T-helper 2 cell (primary cell): ENCODE measurements around the gene NUCKS1.

Source experiments
- DNase-seq, 5 experiments: peaks; one replicate each; pipeline versions ENCODE4 v3.0.0 to v3.0.0-alpha.2; 2012 to 2022
- total RNA-seq, 2 donors: gene quantifications; one replicate each; lab custom pipeline; 2026; lab: John Stamatoyannopoulos, UW

The NUCKS1 gene, protein sequence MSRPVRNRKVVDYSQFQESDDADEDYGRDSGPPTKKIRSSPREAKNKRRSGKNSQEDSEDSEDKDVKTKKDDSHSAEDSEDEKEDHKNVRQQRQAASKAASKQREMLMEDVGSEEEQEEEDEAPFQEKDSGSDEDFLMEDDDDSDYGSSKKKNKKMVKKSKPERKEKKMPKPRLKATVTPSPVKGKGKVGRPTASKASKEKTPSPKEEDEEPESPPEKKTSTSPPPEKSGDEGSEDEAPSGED
- 115 to 208 reads per million in 2 donors for total RNA-seq

DNA sequence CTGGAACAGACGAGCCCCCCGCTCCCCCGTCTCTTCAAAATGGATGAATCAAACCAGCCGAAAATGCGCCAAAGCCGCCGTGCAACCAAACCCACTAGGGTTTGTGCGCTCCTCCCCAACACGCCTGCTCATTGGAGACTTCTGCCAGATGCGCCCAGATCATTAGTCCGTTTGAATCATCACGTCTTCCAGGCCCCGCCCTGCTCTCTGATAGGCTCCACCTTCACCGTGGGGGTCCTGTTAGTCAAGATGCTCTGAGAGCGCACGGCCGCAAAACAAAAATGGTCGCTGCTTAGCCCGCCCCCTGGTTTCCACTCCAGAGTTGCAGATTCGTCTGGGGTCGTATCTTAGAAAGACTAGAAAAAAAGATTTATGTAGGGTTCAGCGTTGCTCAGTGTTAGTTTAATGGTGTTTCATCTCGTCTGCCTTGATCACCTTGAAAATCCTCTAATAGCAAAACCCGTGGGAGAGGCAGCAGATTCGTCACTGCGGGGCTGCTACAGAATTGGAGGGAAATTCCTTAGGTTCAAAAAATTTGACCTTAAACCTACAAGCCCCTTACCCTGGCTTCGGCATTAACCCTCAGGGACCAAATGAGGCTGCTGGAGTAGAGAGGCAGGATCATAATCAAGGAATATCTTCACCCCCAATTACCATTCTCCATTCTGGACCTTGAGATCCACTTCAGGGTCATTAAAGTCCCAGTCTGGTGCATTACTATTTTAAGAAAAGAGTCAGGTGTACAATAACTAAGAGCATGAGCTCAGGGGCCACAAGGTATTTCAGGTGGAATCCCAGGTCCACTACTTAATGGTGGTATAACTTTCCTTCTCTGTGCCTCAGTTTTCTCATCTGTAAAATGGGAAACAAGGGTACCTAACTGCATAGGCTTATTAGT is at the start of gene NUCKS1:
Gene NUCKS1, minus strand, starts transcription at position 45 of the 898 bp plus-strand sequence. CDS start 209 bp downstream, outside the sequence.
- DNase-seq = peak; percentile 83 to 100 (median 96)

GRCh38 chr1:205798577-205798976 is 48.6 kb upstream of the NUCKS1 start:
- peak in 1 of 5 experiments; percentile 29 for DNase-seq

GRCh38 chr1:205797168-205797567 is 47.2 kb upstream of the NUCKS1 start:
- no peak for DNase-seq

- DNase-seq = peak in 1 of 5 experiments; percentile 91
Measured at GRCh38 chr1:205794011-205794730, 44.2 kb upstream of the NUCKS1 start.

DNA sequence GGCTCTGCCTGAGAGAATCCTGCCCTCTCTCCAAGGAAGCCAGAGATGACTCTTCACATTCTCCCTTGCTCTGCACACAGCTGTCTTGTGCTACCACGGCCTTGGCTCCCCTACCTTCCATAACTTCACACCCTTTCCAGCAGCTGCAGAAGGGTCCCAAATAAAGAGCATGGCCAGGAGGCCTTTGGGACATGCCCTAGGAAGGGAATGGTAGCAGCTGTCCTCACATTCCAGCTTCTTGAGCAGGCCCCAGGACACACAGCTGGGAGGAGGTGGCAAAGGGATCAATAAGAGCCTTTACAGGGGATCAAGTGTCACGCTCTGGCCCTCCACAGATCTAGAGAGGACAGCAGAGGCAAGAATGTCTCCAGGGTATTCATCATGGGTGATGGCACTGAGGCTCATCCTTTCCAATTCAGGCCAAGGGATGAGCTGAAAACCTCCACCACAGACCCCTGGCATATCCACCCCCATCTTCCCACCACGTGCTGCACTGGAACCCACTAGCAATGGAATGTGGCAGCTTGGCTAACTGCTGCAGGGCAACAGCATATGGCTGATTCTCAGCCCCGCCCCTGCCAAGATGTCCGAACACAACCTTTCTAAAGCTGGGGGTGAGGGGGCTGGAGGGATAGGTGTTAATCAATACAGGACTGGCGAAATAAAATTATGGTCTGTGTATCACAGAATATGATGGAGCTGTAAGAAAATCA is 43.1 kb upstream of the NUCKS1 start:
- no peak for DNase-seq

DNA sequence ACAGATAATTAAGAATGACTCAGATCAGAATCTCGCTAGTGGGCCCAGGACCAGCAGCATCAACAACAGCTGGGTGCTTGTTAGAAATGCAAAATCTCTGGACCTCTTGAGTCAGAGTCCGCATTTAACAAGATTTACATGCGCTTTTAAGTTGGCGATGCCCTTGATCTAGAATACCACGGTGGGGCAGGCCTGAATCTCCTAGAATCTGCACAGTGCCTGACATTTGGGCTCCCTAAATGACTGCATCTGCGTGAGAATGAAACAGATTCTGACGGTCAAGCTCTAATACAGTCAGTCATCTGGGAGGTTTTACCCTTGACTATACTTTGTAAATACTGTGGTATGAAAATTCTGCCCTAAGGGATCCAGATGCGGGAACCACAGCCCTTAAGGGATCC is 42.5 kb upstream of the NUCKS1 start:
- peak in 1 of 5 experiments; percentile 38 for DNase-seq

GRCh38 chr1:205791568-205792180 is 41.7 kb upstream of the NUCKS1 start:
- peak in 4 of 5 experiments; percentile 23 to 75 (median 38) for DNase-seq

DNA sequence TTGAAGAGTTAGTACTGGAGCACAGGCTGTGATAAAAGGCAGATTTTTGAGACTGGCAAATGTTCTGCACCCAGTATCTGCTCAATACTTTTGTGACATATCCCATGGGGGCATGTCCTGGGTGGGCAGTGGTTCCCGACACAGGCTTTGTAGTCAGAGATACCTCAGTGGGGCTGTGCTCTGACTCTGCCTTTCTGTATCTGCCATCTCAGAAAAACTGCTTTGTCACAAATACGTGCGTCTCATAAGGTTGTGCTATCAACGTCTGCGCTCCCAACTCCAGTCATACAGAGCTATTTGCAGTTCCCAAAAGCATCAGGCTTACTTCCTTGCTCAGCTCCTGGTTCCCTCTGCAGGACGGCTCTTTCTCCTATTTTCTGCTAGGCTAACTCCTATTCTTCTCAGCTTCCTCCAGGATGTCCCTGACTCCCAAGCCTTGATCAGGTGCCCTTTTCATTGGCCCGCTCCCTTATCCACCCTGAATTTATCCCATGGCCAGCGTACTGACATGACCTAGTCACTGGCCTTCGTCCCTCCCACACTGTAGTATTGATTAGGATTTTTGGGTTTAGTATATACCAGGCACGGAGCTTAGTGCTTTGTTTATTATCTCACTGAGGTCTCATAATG is 37.4 kb upstream of the NUCKS1 start:
- DNase-seq = no peak

- DNase-seq = no peak
Measured at GRCh38 chr1:205786601-205787000, 36.6 kb upstream of the NUCKS1 start.

DNA sequence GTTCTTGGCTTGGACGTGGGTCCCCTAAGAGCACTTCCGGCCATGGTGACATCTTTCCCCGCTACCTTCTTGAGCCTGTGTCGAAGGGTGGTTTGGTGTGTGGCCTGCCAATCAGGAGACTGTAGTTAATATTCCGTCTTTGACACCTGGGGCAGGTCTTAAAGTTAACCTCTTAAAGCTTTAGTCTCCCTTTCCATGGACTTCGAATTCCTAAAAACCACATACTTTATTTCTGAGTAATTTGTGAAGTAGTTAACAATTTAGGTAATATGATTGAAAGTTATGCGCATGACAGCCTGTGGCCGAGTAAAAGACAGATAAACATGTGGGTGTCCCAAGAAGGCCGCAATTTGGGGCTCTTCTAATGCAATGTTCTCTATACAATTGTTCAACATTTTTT is 35.5 kb upstream of the NUCKS1 start:
- DNase-seq = no peak

DNA sequence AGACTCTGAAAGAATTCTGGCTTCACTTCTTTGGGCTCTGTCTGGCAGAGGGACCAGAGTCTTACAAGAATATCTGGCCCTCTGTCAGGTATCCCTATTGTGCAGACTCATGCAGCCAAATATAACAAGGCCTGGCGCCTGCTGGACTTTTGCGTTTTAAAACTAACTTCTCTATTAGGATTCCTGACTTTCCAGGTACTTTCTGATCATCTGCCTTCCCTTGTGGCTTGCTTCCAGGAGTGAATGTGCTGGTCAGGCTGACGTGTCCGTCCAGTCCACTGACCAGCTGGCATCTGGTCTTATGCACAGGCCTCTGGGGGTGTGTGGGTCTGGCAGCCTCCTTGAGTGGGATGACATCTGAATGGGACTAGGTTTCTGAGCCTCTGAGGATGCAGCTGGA is 33.9 kb upstream of the NUCKS1 start:
- DNase-seq = no peak

DNA sequence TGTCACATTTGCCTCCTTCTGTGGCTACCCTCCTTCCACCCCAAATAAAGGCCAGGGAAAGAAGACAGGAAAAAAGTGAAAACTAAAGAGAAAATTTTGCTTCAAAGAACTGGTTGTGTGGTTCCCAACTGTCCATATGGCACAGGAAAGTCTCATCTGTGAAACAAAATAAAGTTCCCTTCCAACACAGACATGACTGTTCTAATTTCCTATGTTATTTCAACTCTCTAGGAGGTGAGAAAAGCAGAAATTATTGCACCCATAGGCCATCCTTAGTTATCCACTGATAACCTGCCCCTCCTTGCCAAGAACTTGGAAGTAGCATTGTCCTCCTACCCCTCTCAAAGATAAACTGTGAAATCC is 33.4 kb upstream of the NUCKS1 start:
- no peak for DNase-seq

DNA sequence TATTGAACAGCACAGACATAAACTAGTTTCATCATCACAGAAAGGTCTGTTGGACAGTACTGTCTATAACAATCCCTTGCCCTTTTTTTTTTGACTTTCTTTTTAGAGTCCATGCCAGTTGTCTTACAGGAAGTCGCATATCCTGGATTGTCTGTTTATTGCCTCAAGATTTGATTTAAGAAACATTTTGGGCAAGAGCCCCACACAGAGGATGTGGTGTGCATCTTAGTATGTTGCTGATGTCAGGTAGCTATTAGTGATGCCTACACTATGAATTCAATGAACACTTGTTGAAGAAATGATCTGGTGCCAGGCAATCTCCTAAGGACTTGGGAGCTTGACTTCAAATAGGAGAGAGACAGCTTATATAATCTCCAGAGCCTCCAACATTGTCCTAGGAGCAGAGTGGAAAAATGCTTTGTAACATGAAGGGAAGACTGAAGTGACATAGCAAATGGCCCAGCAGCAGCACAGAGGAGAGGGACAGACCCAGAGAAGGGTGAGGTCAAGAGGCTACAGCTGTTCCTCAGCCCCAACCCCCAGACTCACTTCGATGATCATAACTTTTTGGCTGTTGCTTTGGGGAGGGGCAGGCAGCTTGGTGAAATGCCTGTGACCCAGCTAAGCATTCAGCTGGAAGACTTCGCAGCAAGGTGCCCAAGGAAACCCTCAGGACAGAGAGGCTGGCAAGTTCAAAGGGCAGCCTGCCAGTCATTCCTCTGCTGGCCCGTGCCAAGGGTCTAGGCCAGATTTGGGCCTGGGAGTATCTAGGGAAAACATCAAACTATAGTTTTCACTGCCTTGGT is 32.8 kb upstream of the NUCKS1 start:
- peak in 1 of 5 experiments; percentile 84 for DNase-seq

GRCh38 chr1:205780335-205780734 is 30.4 kb upstream of the NUCKS1 start:
- no peak for DNase-seq

DNA sequence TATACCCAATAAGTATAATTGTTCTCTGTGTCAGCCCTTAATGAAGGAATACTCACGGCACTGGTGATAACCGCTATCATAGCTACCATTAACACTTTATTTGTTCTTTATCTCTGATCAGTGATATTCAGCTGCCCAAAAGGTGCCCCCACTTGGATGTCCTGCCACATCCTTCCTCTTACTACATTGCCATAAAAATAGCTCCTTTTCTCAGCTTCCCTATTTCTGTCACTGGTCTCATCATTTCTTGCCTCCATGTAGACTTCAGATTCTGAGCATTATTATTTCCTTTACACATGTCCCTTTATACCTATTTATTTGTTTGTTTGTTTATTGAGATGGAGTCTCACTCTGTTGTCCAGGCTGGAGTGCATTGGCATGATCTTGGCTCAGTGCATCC is 28.0 kb upstream of the NUCKS1 start:
- no peak for DNase-seq

DNA sequence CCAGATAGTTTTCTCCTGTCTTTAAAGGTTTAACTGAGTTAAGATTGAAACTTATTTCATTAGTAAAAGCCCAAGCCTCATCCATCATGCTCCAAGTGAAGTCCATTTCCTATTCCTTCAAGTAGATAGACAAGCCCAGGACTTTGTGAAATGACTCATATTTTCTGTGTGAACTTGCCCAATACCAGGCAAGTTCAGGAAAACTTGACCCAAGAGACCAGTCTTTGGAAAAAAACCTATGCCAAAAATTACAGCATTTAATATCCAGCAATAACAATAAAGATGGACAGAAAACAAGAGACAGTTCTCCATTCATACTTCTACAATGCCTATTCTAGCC is 25.7 kb upstream of the NUCKS1 start:
- DNase-seq = no peak

GRCh38 chr1:205775015-205775716 is 25.2 kb upstream of the NUCKS1 start, which contains the start of gene RAB29:
Gene RAB29 (minus strand): TSS chr1:205775482. CDS start chr1:205774956, 526 bp downstream.
- peak; percentile 53 to 93 (median 81) for DNase-seq

GRCh38 chr1:205774198-205775014 is 24.4 kb upstream of the NUCKS1 start:
- DNase-seq = peak; percentile 15 to 69 (median 45)

GRCh38 chr1:205772607-205773032 is 22.6 kb upstream of the NUCKS1 start:
- peak in 1 of 5 experiments; percentile 28 for DNase-seq
